NB4 (cell line): ENCODE measurements around the gene ATXN7.

ENCODE experiments used
- MYC ChIP-seq: IDR thresholded peaks from 2 replicates; pipeline ENCODE4 v1.6.1; 2011; ENCODE audit warnings: low read depth, low read length
- POLR2A ChIP-seq: IDR thresholded peaks from 2 replicates; pipeline ENCODE4 v1.6.1; 2011; ENCODE audit warnings: mild to moderate bottlenecking; ENCODE audit not compliant: insufficient read length; ENCODE audit errors: extremely low read depth
- TF ChIP-seq, protein P1 (sequence below): IDR thresholded peaks from one replicate; pipeline ENCODE4 v1.5.1; 2012; ENCODE audit warnings: low read depth, low read length

DNA sequence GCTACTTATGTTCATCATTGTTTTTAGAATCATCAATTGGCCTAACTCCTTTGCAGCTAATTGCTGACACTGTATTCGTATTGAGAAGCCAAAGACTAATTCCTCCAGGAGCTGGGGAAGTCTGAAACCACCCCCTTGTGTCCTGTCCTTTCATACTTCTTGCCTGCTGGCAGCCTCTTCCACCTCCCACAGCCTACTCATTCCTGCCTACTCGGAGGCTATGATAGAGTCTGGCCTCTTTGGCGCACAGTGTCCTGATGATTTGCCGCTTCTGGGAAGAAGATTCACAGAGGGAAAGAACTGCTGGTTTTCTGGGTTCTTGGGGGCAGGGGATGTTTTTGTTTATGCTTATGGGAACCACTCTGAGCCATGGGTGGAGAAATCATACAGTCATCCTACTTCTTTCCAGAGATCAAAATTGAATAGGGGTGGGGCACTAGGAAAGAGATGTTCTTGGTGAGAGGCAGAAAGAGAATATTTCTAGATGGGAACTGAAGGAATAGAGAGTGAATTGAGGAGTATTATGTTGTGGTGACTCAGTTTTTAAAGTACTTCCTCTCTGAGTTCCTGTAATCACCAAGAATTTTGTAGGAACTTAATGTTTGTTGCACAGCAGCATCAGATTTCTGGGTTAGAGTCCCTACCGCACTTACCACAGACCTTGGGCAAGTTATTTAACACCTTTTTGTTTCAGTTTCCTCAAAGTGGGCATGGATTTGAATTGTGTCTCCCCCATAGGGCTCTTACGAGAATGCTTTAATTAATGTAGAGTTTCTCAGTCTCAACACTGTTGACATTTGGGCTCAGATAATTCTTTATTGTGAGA, 70.6 kb downstream of the ATXN7 start:
- TF ChIP-seq, protein P1, sequence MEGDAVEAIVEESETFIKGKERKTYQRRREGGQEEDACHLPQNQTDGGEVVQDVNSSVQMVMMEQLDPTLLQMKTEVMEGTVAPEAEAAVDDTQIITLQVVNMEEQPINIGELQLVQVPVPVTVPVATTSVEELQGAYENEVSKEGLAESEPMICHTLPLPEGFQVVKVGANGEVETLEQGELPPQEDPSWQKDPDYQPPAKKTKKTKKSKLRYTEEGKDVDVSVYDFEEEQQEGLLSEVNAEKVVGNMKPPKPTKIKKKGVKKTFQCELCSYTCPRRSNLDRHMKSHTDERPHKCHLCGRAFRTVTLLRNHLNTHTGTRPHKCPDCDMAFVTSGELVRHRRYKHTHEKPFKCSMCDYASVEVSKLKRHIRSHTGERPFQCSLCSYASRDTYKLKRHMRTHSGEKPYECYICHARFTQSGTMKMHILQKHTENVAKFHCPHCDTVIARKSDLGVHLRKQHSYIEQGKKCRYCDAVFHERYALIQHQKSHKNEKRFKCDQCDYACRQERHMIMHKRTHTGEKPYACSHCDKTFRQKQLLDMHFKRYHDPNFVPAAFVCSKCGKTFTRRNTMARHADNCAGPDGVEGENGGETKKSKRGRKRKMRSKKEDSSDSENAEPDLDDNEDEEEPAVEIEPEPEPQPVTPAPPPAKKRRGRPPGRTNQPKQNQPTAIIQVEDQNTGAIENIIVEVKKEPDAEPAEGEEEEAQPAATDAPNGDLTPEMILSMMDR, result no peak
- TF ChIP-seq POLR2A, result no peak
- TF ChIP-seq MYC, result no peak
